GM12872 (cell line): ENCODE results near the gene MSGN1.
A peak's percentile ranks its signal among the peaks of the same experiment; 100 is the strongest.

Experiments
- TF ChIP-seq, protein P1 (sequence below): IDR thresholded peaks from 3 replicates; pipeline ENCODE4 v1.5.1; 2011; ENCODE audit warnings: low read depth, mild to moderate bottlenecking, low read length, moderate library complexity; ENCODE audit not compliant: insufficient read depth

The MSGN1 gene

DNA sequence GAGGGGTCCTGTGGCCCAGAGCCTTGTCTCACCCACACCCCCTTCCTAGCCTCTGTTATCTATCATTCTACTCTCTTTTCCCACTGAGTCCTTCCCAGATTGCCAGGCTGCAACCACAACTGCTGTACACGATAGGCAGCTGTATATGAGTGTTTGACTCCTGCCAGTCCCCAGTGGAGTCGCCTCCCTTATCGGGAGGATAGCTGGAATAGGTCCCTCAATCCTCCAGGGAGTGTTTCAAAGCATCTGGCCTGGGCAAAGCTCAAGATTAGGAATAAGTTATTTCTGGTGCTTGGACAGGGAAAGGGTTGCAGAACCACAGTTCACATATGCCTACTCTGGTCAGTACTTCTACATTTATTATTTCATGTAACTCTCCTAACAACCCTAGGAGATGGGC is 4.8 kb downstream of the MSGN1 start:
- TF ChIP-seq, protein P1, sequence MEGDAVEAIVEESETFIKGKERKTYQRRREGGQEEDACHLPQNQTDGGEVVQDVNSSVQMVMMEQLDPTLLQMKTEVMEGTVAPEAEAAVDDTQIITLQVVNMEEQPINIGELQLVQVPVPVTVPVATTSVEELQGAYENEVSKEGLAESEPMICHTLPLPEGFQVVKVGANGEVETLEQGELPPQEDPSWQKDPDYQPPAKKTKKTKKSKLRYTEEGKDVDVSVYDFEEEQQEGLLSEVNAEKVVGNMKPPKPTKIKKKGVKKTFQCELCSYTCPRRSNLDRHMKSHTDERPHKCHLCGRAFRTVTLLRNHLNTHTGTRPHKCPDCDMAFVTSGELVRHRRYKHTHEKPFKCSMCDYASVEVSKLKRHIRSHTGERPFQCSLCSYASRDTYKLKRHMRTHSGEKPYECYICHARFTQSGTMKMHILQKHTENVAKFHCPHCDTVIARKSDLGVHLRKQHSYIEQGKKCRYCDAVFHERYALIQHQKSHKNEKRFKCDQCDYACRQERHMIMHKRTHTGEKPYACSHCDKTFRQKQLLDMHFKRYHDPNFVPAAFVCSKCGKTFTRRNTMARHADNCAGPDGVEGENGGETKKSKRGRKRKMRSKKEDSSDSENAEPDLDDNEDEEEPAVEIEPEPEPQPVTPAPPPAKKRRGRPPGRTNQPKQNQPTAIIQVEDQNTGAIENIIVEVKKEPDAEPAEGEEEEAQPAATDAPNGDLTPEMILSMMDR: no peak

DNA sequence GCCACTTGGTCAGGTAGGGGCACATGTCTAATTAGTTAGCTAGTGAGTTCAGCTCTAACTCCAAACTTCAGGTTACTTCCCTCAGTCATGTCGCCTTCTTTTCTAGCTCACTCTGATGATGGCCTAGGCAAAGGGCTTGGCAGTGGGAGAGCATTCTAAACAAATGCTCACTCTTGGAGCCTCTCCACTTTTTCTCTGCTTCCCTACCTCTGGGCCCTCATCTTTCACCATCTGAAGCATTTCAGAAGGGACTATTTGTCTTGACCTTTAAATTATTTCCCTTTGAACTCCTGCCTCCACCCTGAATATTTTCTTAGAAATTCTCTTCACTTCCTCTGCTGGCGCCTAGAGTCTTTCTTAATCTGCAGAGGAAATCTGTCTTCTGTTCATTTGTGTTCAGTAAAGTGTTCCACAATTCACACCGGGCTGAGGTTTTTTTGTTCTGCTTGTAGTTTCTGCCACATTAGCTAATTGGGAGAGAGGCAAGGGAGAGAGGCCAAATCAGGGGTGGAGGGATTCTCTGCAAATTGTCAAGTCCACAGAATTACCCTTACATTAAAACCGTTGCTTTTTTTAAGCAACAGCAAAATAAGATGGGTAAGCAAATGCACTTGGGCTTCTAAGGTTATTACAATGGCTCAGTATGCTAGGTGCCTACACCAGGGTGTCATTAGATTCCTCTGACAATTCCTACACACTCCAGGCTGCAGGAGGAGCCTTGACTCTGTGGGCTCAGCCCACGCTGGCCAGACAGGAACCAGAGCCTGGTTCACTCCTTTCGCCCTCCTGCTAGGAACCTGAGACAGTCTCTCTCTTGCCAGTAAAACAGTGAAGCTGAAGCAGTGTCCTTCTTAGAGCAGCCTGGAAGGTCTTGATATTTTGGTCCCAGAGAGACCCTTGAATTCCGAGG is 5.5 kb downstream of the MSGN1 start:
- TF ChIP-seq, protein P1: no peak

- TF ChIP-seq, protein P1: no peak
These were observed 6.3 kb downstream of the MSGN1 start for GRCh38 chr2:17822445-17823117.

GRCh38 chr2:17827316-17827715 is 11.1 kb downstream of the MSGN1 start:
- TF ChIP-seq, protein P1: no peak

DNA sequence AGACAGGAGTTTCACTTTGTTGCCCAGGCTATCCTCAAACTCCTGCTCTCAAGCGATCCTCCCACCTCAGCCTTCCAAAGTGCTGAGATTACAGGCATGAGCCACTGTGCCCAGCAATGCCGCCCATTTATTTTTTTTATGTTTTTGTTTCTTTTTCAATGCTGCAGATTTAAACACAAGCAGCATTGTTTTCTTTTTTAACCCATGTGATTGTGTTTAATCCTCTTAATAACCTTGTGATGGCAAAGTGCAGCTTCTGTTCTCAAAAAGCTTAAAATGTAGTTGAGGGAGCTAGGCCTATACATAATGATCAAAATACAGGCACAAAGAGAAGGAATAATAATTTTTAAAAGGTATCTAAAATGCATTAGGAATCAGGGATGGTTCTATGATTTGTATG is 11.5 kb downstream of the MSGN1 start:
- TF ChIP-seq, protein P1: no peak

- TF ChIP-seq, protein P1: peak; percentile 91
These were observed 14.1 kb downstream of the MSGN1 start for GRCh38 chr2:17830053-17831034.
